Karpas-422 (cell line): ENCODE data around the gene CCDC43. TPM values are rescaled to one million over a fixed set of nuclear protein-coding genes. Genes with fewer than 3 reads are reported as not detected.
A peak's percentile ranks its signal among the peaks of the same experiment; 100 is the strongest.
"Not testable (repeated sequence)": the region's sequence is repeated elsewhere in the genome, so short reads cannot be mapped to it uniquely, and the experiment has no call there.

Experiments
- DNase-seq: peaks from one replicate; pipeline ENCODE4 v3.0.0-alpha.2; 2015
- H2AFZ ChIP-seq: fragments of 200-600 bp; sonication (generic); 2 replicates; pipeline ENCODE4 v1.6.1; 2014; ENCODE audit warnings: antibody characterized with exemption, low read length, mixed read lengths
- H3K27ac ChIP-seq: fragments of 200-600 bp; sonication (generic); 2 replicates; pipeline ENCODE4 v1.5.1; 2014; ENCODE audit warnings: mild to moderate bottlenecking, low read length, moderate library complexity
- H3K27me3 ChIP-seq: fragments of 200-600 bp; sonication (generic); 2 replicates; pipeline ENCODE4 v1.6.1; 2014; ENCODE audit warnings: low read length, mixed read lengths
- H3K36me3 ChIP-seq: fragments of 200-600 bp; sonication (generic); 2 replicates; pipeline ENCODE4 v1.6.1; 2014; ENCODE audit warnings: low read length, mixed read lengths; ENCODE audit not compliant: insufficient read depth
- H3K4me1 ChIP-seq: fragments of 200-600 bp; sonication (generic); 2 replicates; pipeline ENCODE4 v1.6.1; 2014; ENCODE audit warnings: mild to moderate bottlenecking, low read length, mixed read lengths
- H3K4me2 ChIP-seq: fragments of 200-600 bp; sonication (generic); 2 replicates; pipeline ENCODE4 v1.6.1; 2014; ENCODE audit warnings: low read length, low read depth, mild to moderate bottlenecking; ENCODE audit not compliant: poor library complexity, severe bottlenecking
- H3K4me3 ChIP-seq: fragments of 200-600 bp; sonication (generic); 2 replicates; pipeline ENCODE4 v1.5.1; 2014; ENCODE audit warnings: mild to moderate bottlenecking, antibody characterized with exemption, low read length, mixed read lengths
- H3K79me2 ChIP-seq: fragments of 200-600 bp; sonication (generic); 2 replicates; pipeline ENCODE4 v1.6.1; 2014; ENCODE audit warnings: mild to moderate bottlenecking, low read length, mixed read lengths
- H3K9ac ChIP-seq: fragments of 200-600 bp; sonication (generic); 2 replicates; pipeline ENCODE4 v1.6.0; 2014; ENCODE audit warnings: low read length
- H3K9me2 ChIP-seq: fragments of 200-600 bp; sonication (generic), shearing (Covaris generic); replicated peaks from 2 replicates; pipeline ENCODE4 v1.6.0; 2014; ENCODE audit warnings: mild to moderate bottlenecking, low read length, moderate library complexity; ENCODE audit not compliant: insufficient read depth
- H3K9me3 ChIP-seq: fragments of 300-700, 200-600 bp; sonication (generic); 2 replicates; pipeline ENCODE4 v1.6.1; 2014; ENCODE audit warnings: low read length, mixed read lengths
- H4K20me1 ChIP-seq: fragments of 200-600 bp; sonication (generic); 2 replicates; pipeline ENCODE4 v1.6.1; 2014; ENCODE audit warnings: mild to moderate bottlenecking, antibody characterized with exemption, low read length, low read depth; ENCODE audit not compliant: insufficient read depth
- total RNA-seq: library from RNA; depleted of rRNA; stranded (reverse); fragments of >200 nt; shearing (Covaris generic); gene quantifications from 2 replicates; pipeline ENCODE4 v1.2.3, GENCODE V29; 2014; ENCODE audit warnings: low replicate concordance

CCDC43 gene
- total RNA-seq, 1 experiment from 2014 or later: 17.1 TPM

- peaks cover 21% of the 10 kb centered on the region for H3K4me1 ChIP-seq
- H3K4me3 ChIP-seq: no peak overlapping the region
- H3K79me2 ChIP-seq: peaks cover 41% of the 10 kb centered on the region
- no peak for DNase-seq
- H3K36me3 ChIP-seq: 0 out of 2 replicates have a peak, but pooled peaks cover 6% of the 10 kb centered on the region
- no peak overlapping the region for H3K9ac ChIP-seq
- no peak overlapping the region for H3K27ac ChIP-seq
- H4K20me1 ChIP-seq: no peaks in the 10 kb centered on the region
- no peak overlapping the region for H2AFZ ChIP-seq
- H3K27me3 ChIP-seq: no peaks in the 10 kb centered on the region
- no peaks in the 10 kb centered on the region for H3K9me2 ChIP-seq
- H3K4me2 ChIP-seq: no peak overlapping the region
- H3K9me3 ChIP-seq: no peaks in the 10 kb centered on the region
Measured at GRCh38 chr17:44687756-44688155, 1.8 kb downstream of the CCDC43 start.

- not testable (repeated sequence) for H2AFZ ChIP-seq, H3K27me3 ChIP-seq, H3K9me2 ChIP-seq, H3K4me1 ChIP-seq, H4K20me1 ChIP-seq, H3K9me3 ChIP-seq, H3K27ac ChIP-seq, DNase-seq, H3K4me3 ChIP-seq, H3K9ac ChIP-seq, H3K4me2 ChIP-seq
- Histone ChIP-seq H3K79me2 (peaks cover 28% of the 10 kb centered on the region), H3K36me3 (peaks cover 20% of the 10 kb centered on the region; the same call in 1 of the 2 replicates)
Measured at GRCh38 chr17:44683303-44683702, 6.3 kb downstream of the CCDC43 start.

GRCh38 chr17:44677136-44677535 lies 12.4 kb downstream of the CCDC43 start:
- no peaks in the 10 kb centered on the region for H3K4me1 ChIP-seq
- no peak overlapping the region for H3K4me2 ChIP-seq
- no peaks in the 10 kb centered on the region for H4K20me1 ChIP-seq
- no peak overlapping the region for H3K27ac ChIP-seq
- H3K79me2 ChIP-seq: no peaks in the 10 kb centered on the region
- peaks cover 19% of the 10 kb centered on the region; the same call in 1 of the 2 replicates for H3K36me3 ChIP-seq
- H3K4me3 ChIP-seq: no peak overlapping the region
- H3K27me3 ChIP-seq: no peaks in the 10 kb centered on the region
- no peaks in the 10 kb centered on the region for H3K9me3 ChIP-seq
- H3K9ac ChIP-seq: no peak overlapping the region
- no peaks in the 10 kb centered on the region for H3K9me2 ChIP-seq
- H2AFZ ChIP-seq: no peak overlapping the region
- no peak for DNase-seq

- Histone ChIP-seq H3K9me3 (no peaks in the 10 kb centered on the region), H3K4me1 (no peaks in the 10 kb centered on the region), H3K4me2 (no peak overlapping the region), H4K20me1 (no peaks in the 10 kb centered on the region), H3K4me3 (no peak overlapping the region), H2AFZ (no peak overlapping the region), H3K9me2 (no peaks in the 10 kb centered on the region), H3K9ac (no peak overlapping the region), H3K27ac (no peak overlapping the region), H3K79me2 (no peaks in the 10 kb centered on the region), H3K36me3 (peaks cover 8% of the 10 kb centered on the region; the same call in 1 of the 2 replicates), H3K27me3 (no peaks in the 10 kb centered on the region)
- no peak for DNase-seq
Measured at GRCh38 chr17:44673893-44674292, 15.7 kb downstream of the CCDC43 start.

GRCh38 chr17:44672479-44673093 lies 17.0 kb downstream of the CCDC43 start:
- H3K27me3 ChIP-seq: no peaks in the 10 kb centered on the region
- no peaks in the 10 kb centered on the region for H3K9me2 ChIP-seq
- no peaks in the 10 kb centered on the region for H3K9me3 ChIP-seq
- no peak overlapping the region for H3K4me2 ChIP-seq
- no peaks in the 10 kb centered on the region for H4K20me1 ChIP-seq
- H3K9ac ChIP-seq: no peak overlapping the region
- DNase-seq: peak; percentile 63
- no peaks in the 10 kb centered on the region for H3K4me1 ChIP-seq
- no peaks in the 10 kb centered on the region for H3K79me2 ChIP-seq
- H3K27ac ChIP-seq: no peak overlapping the region
- H3K36me3 ChIP-seq: no peaks in the 10 kb centered on the region
- H3K4me3 ChIP-seq: no peak overlapping the region
- no peak overlapping the region for H2AFZ ChIP-seq

- Histone ChIP-seq H3K9me2 (no peaks in the 10 kb centered on the region), H3K4me1 (peaks cover 6% of the 10 kb centered on the region), H3K9ac (no peak overlapping the region), H3K79me2 (no peaks in the 10 kb centered on the region), H3K36me3 (no peaks in the 10 kb centered on the region), H2AFZ (no peak overlapping the region), H3K4me3 (no peak overlapping the region), H3K27me3 (no peaks in the 10 kb centered on the region), H3K9me3 (no peaks in the 10 kb centered on the region), H3K27ac (no peak overlapping the region), H3K4me2 (no peak overlapping the region), H4K20me1 (no peaks in the 10 kb centered on the region)
- no peak for DNase-seq
Measured at GRCh38 chr17:44666006-44666405, 23.6 kb downstream of the CCDC43 start.

- H4K20me1 ChIP-seq: no peaks in the 10 kb centered on the region
- no peaks in the 10 kb centered on the region for H3K79me2 ChIP-seq
- no peak overlapping the region for H3K4me3 ChIP-seq
- H3K4me2 ChIP-seq: no peak overlapping the region
- no peak overlapping the region for H3K9ac ChIP-seq
- H3K9me3 ChIP-seq: no peaks in the 10 kb centered on the region
- DNase-seq: no peak
- H3K27me3 ChIP-seq: no peaks in the 10 kb centered on the region
- peaks cover 6% of the 10 kb centered on the region for H3K4me1 ChIP-seq
- H3K9me2 ChIP-seq: no peaks in the 10 kb centered on the region
- H3K27ac ChIP-seq: no peak overlapping the region
- H2AFZ ChIP-seq: no peak overlapping the region
- no peaks in the 10 kb centered on the region for H3K36me3 ChIP-seq
Measured at GRCh38 chr17:44664867-44665266, 24.7 kb downstream of the CCDC43 start.

- Histone ChIP-seq H3K9ac (no peak overlapping the region), H4K20me1 (no peaks in the 10 kb centered on the region), H3K79me2 (no peaks in the 10 kb centered on the region), H2AFZ (no peak overlapping the region), H3K4me2 (no peak overlapping the region), H3K9me2 (no peaks in the 10 kb centered on the region), H3K27me3 (no peaks in the 10 kb centered on the region), H3K4me1 (peaks cover 6% of the 10 kb centered on the region), H3K27ac (no peak overlapping the region), H3K9me3 (no peaks in the 10 kb centered on the region), H3K36me3 (no peaks in the 10 kb centered on the region), H3K4me3 (no peak overlapping the region)
- no peak for DNase-seq
Measured at GRCh38 chr17:44663095-44663494, 26.5 kb downstream of the CCDC43 start.
